Body of pancreas (tissue), 4 donors: ENCODE results near the gene SERPINA5.

Experiments used
- POLR2A ChIP-seq, 3 donors: fragments of 450-650 bp; IDR thresholded peaks; one replicate each; pipeline ENCODE4 v1.6.1; 2016; ENCODE audit warnings: antibody characterized with exemption in 3 of 3, mild to moderate bottlenecking in 2 of 3
- TF ChIP-seq, protein P1 (sequence below), 7 experiments: fragments of 450-650 bp in 4 of 7; fragments of 200-600 bp in 3 of 7; sonication (generic) in 3 of 7; IDR thresholded peaks; one replicate each; pipeline ENCODE4 v1.5.1; 2016 to 2019; ENCODE audit warnings: antibody characterized with exemption in 7 of 7

DNA sequence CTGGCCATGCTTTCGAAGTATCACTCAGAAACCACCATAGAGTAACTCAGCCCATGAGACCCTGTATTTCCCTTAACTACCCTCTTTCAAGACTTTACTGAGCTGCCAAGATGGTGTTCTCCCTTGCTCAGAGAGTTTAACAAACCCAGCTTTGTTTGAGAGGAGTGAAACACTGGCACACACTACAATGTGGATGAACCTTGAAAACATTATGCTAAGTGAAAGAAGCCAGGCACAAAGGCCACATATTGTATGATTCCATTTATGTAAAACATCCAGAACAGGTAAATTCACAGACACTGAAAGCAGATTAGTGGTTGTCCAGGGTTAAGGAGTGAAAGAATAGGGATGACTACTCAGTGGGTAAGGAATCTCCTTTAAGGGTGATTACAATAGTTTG lies 49.8 kb downstream of the SERPINA5 start:
- TF ChIP-seq, protein P1, sequence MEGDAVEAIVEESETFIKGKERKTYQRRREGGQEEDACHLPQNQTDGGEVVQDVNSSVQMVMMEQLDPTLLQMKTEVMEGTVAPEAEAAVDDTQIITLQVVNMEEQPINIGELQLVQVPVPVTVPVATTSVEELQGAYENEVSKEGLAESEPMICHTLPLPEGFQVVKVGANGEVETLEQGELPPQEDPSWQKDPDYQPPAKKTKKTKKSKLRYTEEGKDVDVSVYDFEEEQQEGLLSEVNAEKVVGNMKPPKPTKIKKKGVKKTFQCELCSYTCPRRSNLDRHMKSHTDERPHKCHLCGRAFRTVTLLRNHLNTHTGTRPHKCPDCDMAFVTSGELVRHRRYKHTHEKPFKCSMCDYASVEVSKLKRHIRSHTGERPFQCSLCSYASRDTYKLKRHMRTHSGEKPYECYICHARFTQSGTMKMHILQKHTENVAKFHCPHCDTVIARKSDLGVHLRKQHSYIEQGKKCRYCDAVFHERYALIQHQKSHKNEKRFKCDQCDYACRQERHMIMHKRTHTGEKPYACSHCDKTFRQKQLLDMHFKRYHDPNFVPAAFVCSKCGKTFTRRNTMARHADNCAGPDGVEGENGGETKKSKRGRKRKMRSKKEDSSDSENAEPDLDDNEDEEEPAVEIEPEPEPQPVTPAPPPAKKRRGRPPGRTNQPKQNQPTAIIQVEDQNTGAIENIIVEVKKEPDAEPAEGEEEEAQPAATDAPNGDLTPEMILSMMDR (IDR thresholded peaks at IDR 0.05): no peak
- TF ChIP-seq POLR2A (IDR thresholded peaks at IDR 0.05): no peak
